ENCODE measurements around the gene CD300LB. TPM values are rescaled to one million over a fixed set of nuclear protein-coding genes. Genes with fewer than 3 reads are reported as not detected.

Gene CD300LB
- total and polyA plus RNA-seq, 10 of the 15 experiments (the other 5 are each of a cell fraction or from before 2014, with no cell fraction given): 0.08 to 0.57 (median 0.25) TPM; not detected in 4

GRCh38 chr17:74521701-74522201 is 9.5 kb downstream of the CD300LB start (continued):
- TF ChIP-seq, protein P1, sequence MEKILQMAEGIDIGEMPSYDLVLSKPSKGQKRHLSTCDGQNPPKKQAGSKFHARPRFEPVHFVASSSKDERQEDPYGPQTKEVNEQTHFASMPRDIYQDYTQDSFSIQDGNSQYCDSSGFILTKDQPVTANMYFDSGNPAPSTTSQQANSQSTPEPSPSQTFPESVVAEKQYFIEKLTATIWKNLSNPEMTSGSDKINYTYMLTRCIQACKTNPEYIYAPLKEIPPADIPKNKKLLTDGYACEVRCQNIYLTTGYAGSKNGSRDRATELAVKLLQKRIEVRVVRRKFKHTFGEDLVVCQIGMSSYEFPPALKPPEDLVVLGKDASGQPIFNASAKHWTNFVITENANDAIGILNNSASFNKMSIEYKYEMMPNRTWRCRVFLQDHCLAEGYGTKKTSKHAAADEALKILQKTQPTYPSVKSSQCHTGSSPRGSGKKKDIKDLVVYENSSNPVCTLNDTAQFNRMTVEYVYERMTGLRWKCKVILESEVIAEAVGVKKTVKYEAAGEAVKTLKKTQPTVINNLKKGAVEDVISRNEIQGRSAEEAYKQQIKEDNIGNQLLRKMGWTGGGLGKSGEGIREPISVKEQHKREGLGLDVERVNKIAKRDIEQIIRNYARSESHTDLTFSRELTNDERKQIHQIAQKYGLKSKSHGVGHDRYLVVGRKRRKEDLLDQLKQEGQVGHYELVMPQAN (conservative IDR thresholded peaks at IDR 0.05): no peak
- no peak for TF ChIP-seq HDGF (IDR thresholded peaks at IDR 0.05)
- TF ChIP-seq, protein P2, sequence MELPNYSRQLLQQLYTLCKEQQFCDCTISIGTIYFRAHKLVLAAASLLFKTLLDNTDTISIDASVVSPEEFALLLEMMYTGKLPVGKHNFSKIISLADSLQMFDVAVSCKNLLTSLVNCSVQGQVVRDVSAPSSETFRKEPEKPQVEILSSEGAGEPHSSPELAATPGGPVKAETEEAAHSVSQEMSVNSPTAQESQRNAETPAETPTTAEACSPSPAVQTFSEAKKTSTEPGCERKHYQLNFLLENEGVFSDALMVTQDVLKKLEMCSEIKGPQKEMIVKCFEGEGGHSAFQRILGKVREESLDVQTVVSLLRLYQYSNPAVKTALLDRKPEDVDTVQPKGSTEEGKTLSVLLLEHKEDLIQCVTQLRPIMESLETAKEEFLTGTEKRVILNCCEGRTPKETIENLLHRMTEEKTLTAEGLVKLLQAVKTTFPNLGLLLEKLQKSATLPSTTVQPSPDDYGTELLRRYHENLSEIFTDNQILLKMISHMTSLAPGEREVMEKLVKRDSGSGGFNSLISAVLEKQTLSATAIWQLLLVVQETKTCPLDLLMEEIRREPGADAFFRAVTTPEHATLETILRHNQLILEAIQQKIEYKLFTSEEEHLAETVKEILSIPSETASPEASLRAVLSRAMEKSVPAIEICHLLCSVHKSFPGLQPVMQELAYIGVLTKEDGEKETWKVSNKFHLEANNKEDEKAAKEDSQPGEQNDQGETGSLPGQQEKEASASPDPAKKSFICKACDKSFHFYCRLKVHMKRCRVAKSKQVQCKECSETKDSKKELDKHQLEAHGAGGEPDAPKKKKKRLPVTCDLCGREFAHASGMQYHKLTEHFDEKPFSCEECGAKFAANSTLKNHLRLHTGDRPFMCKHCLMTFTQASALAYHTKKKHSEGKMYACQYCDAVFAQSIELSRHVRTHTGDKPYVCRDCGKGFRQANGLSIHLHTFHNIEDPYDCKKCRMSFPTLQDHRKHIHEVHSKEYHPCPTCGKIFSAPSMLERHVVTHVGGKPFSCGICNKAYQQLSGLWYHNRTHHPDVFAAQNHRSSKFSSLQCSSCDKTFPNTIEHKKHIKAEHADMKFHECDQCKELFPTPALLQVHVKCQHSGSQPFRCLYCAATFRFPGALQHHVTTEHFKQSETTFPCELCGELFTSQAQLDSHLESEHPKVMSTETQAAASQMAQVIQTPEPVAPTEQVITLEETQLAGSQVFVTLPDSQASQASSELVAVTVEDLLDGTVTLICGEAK (IDR thresholded peaks at IDR 0.05; ENCODE audit: borderline replicate concordance): no peak
- TF ChIP-seq SP1 (IDR thresholded peaks at IDR 0.05; ENCODE audit: low read depth, low read length): peak; percentile 22
- TF ChIP-seq E4F1 (IDR thresholded peaks at IDR 0.05; ENCODE audit: borderline replicate concordance, partially characterized antibody): no peak
- no peak for TF ChIP-seq ZBTB11 (CRISPR knock-in tag; IDR thresholded peaks at IDR 0.05)
- TF ChIP-seq RELB (IDR thresholded peaks at IDR 0.05; ENCODE audit: low read depth): 0 out of 2 replicates have a peak, but pooled peaks have one; percentile 23
- TF ChIP-seq SIX5 (IDR thresholded peaks at IDR 0.05; ENCODE audit: low read depth, low read length, severe bottlenecking): no peak
- TF ChIP-seq IKZF2 (IDR thresholded peaks at IDR 0.05): peak; percentile 30 to 56; a peak in 2 of 4 replicates
- TF ChIP-seq CBX5 (IDR thresholded peaks at IDR 0.05; ENCODE audit: low read depth): no peak
- TF ChIP-seq BCL11A (IDR thresholded peaks at IDR 0.05; ENCODE audit: low read depth, low read length): no peak
- no peak for TF ChIP-seq EGR1 (IDR thresholded peaks at IDR 0.05; ENCODE audit: borderline replicate concordance in 1 of 2, low read depth in 2 of 2, low read length in 2 of 2)
- 0 out of 2 replicates have a peak, but pooled peaks have one; percentile 28 for TF ChIP-seq DPF2 (IDR thresholded peaks at IDR 0.05)

Data from GM12878 (cell line).